Neural crest cell (in vitro differentiated cells): ENCODE measurements around the gene P2RX4. TPM values are rescaled to one million over a fixed set of nuclear protein-coding genes. Genes with fewer than 3 reads are reported as not detected.

Experiments used
- DNase-seq: peaks from one replicate; pipeline ENCODE4 v3.0.0; 2021; ENCODE audit warnings: low read depth, mixed read lengths, low spot score
- H3K27ac Mint-ChIP-seq: one replicate; pipeline ENCODE4 v1.8.0; 2021; ENCODE audit warnings: mild to moderate bottlenecking, mixed read lengths; ENCODE audit not compliant: unreplicated experiment
- H3K27me3 Mint-ChIP-seq: 2 replicates; pipeline ENCODE4 v1.8.0; 2021; ENCODE audit warnings: low read depth, mild to moderate bottlenecking, mixed read lengths
- H3K36me3 Mint-ChIP-seq: 2 replicates; pipeline ENCODE4 v1.8.0; 2021; ENCODE audit warnings: low read depth, mild to moderate bottlenecking, mixed read lengths
- H3K4me1 Mint-ChIP-seq: 2 replicates; pipeline ENCODE4 v1.8.0; 2021; ENCODE audit warnings: mixed read lengths
- H3K4me3 Mint-ChIP-seq: one replicate; pipeline ENCODE4 v1.8.0; 2021; ENCODE audit warnings: mild to moderate bottlenecking, mixed read lengths
- H3K9me3 Mint-ChIP-seq: 2 replicates; pipeline ENCODE4 v1.8.0; 2021; ENCODE audit warnings: mixed read lengths
- total RNA-seq: library from RNA; stranded (reverse); gene quantifications from 2 replicates; pipeline ENCODE4 v1.2.1, GENCODE V29; 2021
- TF ChIP-seq, protein P1 (sequence below): fragments of 200-600 bp; sonication (generic); conservative IDR thresholded peaks from 2 replicates; pipeline ENCODE4 v1.5.0; 2021; ENCODE audit warnings: antibody characterized with exemption, mild to moderate bottlenecking

The P2RX4 gene
- total RNA-seq, 1 donor from 2014 or later, result 10.8 TPM

DNA sequence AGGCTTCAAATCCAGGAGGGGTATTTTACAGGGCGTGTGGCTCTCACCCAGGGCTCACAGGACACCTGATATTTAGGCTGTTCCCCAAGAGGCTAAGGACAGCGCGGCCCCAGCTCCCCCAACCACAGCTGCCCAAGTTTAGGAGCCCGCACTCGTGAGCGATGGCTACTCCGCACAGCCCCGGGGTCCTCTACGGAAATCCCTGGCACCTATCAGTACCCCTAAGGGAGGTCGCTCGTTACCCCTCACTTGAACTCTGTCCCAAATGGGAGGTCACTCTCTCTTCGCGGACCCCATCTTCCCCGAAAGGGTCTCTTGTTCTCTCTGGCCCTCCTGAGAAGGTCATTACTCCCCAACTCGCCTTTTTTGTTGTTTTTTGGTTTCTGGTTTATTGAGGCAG is 708 bp upstream of the P2RX4 start:
- no peak overlapping the region for H3K27ac Mint-ChIP-seq
- no peak for DNase-seq
- peaks cover 9% of the 10 kb centered on the region for H3K4me1 Mint-ChIP-seq
- no peaks in the 10 kb centered on the region for H3K36me3 Mint-ChIP-seq
- H3K9me3 Mint-ChIP-seq, result no peaks in the 10 kb centered on the region
- peak overlapping the region; percentile 69 for H3K4me3 Mint-ChIP-seq
- TF ChIP-seq, protein P1, sequence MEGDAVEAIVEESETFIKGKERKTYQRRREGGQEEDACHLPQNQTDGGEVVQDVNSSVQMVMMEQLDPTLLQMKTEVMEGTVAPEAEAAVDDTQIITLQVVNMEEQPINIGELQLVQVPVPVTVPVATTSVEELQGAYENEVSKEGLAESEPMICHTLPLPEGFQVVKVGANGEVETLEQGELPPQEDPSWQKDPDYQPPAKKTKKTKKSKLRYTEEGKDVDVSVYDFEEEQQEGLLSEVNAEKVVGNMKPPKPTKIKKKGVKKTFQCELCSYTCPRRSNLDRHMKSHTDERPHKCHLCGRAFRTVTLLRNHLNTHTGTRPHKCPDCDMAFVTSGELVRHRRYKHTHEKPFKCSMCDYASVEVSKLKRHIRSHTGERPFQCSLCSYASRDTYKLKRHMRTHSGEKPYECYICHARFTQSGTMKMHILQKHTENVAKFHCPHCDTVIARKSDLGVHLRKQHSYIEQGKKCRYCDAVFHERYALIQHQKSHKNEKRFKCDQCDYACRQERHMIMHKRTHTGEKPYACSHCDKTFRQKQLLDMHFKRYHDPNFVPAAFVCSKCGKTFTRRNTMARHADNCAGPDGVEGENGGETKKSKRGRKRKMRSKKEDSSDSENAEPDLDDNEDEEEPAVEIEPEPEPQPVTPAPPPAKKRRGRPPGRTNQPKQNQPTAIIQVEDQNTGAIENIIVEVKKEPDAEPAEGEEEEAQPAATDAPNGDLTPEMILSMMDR, result no peak
- H3K27me3 Mint-ChIP-seq, result peaks cover 10% of the 10 kb centered on the region

DNA sequence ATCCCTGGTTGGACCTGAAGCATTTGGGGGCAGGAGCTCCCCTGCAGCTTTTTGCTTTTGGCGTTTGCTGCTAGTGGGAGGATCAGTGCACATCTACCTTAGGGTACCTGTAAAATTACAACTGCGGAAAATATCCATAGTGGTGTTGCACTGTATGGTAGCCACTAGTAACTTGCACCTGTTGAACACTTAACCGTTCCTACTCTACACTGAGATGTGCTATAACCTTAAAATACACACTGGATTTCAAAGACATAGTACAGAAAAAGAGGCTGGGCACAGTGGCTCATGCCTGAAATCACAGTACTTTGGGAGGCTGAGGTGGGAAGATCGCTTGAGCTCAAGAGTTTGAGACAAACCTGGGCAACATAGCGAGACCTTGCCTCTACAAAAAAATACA is 2.9 kb downstream of the P2RX4 start:
- no peak for DNase-seq
- Mint-ChIP-seq H3K27ac (no peak overlapping the region), H3K36me3 (no peaks in the 10 kb centered on the region), H3K9me3 (no peaks in the 10 kb centered on the region), H3K27me3 (peaks cover 9% of the 10 kb centered on the region), H3K4me1 (peaks cover 9% of the 10 kb centered on the region), H3K4me3 (no peak overlapping the region)
- TF ChIP-seq, protein P1, result no peak

DNA sequence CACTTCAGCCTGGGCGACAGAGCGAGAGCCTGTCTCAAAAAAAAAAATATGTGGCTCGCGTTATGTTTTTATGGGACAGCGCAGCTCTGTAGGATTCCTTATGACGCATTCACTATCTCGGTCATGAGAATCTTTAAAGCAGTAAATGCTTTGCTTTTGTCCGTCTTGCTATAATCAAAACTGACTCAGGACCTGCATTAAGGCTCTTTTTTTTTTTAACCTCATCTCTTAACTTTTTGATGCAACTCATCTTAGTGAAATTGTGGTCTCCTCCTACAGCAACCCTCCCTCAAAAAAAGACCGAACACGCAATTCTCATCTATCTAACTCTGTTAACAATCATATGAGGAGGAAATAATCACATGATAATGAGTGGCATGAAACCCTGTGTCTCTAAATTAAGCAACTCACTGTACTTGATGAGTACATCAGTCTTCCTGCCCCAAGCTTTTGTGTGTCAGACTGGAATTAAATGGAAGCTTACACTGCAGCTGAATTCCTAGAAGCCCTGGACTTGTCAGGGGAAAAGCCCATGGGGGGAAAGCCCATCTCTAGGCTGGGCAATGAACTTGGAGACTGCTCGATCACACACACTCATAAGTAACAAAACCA is 4.3 kb downstream of the P2RX4 start:
- no peak overlapping the region for H3K4me3 Mint-ChIP-seq
- no peak overlapping the region for H3K27ac Mint-ChIP-seq
- TF ChIP-seq, protein P1, result no peak
- H3K27me3 Mint-ChIP-seq, result peaks cover 3% of the 10 kb centered on the region
- no peaks in the 10 kb centered on the region for H3K9me3 Mint-ChIP-seq
- H3K36me3 Mint-ChIP-seq, result no peaks in the 10 kb centered on the region
- peaks cover 9% of the 10 kb centered on the region for H3K4me1 Mint-ChIP-seq
- no peak for DNase-seq

DNA sequence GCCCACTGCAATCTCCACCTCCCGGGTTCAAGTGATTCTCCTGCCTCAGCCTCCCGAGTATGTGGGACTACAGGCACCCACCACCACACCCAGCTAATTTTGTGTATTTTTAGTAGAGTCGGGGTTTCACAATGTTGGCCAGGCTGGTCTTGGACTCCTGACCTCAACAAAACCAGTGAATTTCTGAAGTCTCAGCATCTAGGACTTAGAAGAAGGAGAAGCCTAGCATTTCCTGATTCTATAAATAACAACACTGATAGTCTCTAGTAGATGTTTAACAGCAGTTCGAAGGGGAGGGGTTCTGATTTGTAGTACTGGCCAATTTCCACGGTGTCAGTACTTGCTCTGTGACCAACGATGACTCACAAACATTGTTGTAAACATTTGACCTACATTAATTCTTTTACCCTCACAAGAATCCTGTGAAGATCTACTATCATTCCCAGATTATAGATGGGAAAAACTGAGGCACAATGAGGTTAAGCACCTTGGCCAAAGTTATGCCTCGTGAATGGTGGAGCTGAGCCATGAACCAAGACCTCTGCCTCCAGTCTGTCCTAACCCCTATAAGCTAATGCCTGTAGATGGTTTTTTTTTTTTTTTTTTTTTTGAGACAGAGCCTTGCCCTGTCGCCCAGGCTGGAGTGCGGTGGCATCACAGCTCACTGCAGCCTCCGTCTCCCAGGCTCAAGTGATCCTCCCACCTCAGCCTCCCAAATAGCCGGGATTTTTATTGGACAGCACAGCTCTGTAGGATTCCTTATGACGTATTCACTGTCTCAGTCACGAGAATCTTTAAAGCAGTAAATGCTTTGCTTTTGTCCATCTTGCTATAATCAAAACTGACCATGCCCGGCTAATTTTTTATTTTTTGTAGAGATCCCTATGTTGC is 5.2 kb downstream of the P2RX4 start:
- TF ChIP-seq, protein P1, result no peak
- Mint-ChIP-seq H3K27me3 (peaks cover 3% of the 10 kb centered on the region), H3K36me3 (no peaks in the 10 kb centered on the region), H3K4me1 (peaks cover 9% of the 10 kb centered on the region), H3K27ac (no peak overlapping the region), H3K4me3 (no peak overlapping the region), H3K9me3 (no peaks in the 10 kb centered on the region)
- DNase-seq, result no peak

DNA sequence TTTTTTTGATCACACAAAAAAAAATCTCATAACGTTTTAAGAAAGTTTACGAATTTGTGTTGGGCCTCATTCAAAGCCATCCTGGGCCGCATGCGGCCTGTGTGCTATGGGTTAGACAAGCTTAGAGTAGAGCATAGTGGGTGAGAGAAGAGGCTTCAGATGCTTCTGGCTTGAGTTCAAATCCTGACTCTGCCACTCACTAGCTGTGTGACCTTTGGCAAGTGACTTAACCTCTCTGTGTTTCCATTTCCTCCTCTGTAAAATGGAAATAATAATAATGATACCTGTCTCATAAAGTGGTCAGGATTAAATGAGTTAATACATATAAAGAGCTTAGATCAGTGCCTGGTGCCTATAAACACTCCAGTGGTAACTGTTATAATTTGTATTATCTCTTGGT is 6.2 kb downstream of the P2RX4 start:
- no peaks in the 10 kb centered on the region for H3K9me3 Mint-ChIP-seq
- DNase-seq, result no peak
- no peak overlapping the region for H3K4me3 Mint-ChIP-seq
- H3K27me3 Mint-ChIP-seq, result no peaks in the 10 kb centered on the region
- H3K4me1 Mint-ChIP-seq, result peaks cover 2% of the 10 kb centered on the region
- H3K27ac Mint-ChIP-seq, result no peak overlapping the region
- TF ChIP-seq, protein P1, result no peak
- H3K36me3 Mint-ChIP-seq, result no peaks in the 10 kb centered on the region
